GM23248 (cell line): Measurements from ENCODE around the gene FOXL2.

Source experiments
- EZH2 ChIP-seq: fragments of 200-600 bp; sonication (generic); IDR thresholded peaks from 2 replicates; pipeline ENCODE4 v1.6.1; 2018; ENCODE audit warnings: antibody characterized with exemption, mild to moderate bottlenecking; ENCODE audit not compliant: insufficient read depth, poor library complexity, severe bottlenecking
- EZH2phosphoT487 ChIP-seq: fragments of 200-600 bp; sonication (generic); IDR thresholded peaks from 2 replicates; pipeline ENCODE4 v1.6.1; 2018; ENCODE audit warnings: antibody characterized with exemption, moderate library complexity, mild to moderate bottlenecking, low read depth; ENCODE audit not compliant: insufficient read depth

- no peak for TF ChIP-seq EZH2
- no peak for TF ChIP-seq EZH2phosphoT487
Observed at GRCh38 chr3:138921316-138922292, 25.3 kb downstream of the FOXL2 start.
